Measurements from ENCODE around the gene COQ6.
"Not testable (repeated sequence)": the region's sequence is repeated elsewhere in the genome, so short reads cannot be mapped to it uniquely, and the experiment has no call there.

COQ6 gene

DNA sequence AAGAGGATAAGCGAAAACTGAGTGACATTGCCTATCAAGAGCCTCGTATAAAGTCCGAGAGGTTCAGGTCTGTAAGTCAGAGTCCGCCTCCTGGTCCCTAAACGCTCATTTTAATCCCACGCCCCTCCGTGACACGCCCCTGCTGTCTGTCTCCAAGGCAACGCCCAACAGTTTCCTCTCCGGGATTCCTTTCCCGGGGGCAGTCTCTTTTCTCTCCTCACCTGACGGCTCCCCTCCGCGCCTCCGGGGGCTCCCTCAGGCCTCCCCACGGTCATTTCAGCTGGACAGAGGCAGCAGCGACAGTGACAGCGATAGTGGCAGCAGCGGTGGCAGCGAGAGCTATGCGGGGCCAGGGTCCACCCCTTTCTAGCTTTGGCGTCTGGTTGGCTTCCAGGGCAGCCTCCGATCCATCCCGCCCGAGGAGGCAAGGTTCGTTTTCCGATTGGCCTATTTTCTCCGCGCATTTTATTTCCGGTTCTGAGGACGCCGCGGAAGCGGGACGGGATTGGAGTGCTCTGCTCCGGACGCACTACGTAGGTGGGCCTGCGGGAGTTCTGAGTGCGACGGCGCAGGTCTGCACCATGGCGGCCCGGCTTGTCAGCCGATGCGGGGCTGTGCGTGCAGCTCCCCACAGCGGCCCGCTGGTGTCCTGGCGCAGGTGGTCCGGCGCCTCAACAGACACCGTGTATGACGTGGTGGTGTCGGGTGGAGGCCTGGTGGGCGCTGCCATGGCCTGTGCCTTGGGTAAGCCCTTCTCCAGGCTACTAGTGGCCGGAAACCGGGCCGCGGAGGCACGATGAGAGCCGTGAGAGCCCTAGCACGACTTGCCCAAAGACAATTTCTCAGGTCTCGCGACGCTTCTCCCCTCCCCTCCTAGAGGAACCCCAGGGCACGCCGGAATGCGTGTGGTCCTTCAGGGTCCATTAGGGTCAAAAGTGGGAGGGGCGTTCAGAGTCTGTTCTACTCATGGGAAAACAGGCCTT is at the start of gene COQ6, which contains the start of gene FAM161B:
Gene COQ6, plus strand, starts transcription at position 551 of the 983 bp plus-strand sequence. Its CDS starts 31 bp downstream, at position 582.
Gene FAM161B, minus strand, starts transcription at position 343 of the 983 bp plus-strand sequence. Its CDS starts 68 bp downstream, at position 275.
- peak; percentile 81 for DNase-seq (ENCODE audit: low read depth)

- no peak for DNase-seq (ENCODE audit: low read depth)
Observed at GRCh38 chr14:73903028-73903427, 47.1 kb upstream of the COQ6 start.

GRCh38 chr14:73909681-73910080 is 40.4 kb upstream of the COQ6 start:
- DNase-seq (ENCODE audit: low read depth) = no peak

DNA sequence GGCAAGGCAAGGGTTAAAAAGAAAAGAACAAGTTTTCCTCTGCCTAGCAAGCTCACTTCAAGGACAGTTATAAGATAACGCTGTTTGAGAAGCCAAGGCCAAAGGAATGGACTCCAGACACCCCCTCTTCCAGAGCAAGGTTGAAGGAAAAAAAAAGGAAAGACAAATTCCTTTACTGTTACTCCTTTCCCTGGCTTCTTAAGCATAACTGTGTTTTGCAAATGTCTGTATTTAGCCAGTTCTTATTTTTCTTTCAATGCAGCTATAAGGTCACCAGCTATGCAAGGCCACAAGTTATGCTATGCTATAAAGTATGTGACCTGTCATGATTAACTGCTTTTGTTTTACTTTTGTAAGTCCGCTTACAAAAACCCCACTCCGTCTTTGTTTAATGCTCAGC is 36.8 kb upstream of the COQ6 start:
- peak; percentile 57 for DNase-seq (ENCODE audit: low read depth)

DNA sequence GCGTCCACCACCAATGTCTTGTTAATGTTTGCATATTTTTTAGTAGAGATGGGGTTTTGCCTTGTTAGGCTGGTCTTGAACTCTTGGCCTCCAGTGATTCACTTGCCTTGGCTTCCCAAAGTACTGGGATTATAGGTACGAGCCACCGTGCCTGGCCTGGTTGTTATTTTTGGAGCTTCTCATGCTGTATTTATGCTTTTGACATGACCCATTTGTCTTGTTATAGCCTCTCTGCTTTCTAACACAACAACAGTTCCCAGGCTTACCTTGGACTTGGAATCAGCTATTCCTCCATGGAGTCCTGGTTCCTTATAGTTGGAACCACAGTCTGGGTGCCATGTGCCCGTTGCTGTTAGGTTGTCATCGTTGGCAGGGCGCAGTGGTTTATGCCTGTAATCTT is 33.8 kb upstream of the COQ6 start:
- no peak for DNase-seq (ENCODE audit: low read depth)

DNA sequence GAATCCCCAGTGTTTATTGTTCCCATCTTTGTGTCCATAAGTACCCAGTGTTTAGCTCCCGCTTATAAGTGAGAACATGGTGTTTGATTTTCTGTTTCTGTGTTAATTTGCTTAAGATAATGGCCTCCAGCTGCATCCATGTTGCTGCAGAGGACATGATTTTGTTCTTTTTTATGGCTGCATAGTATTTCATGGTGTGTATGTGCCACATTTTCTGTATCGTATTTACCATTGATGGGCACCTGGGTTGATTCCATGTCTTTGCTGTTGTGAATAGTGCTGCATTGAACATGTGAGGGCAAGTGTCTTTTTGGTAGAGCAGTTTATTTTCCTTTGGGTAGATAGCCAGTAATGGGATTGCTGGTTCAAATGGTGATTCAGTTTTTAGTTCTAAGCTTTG is 30.6 kb upstream of the COQ6 start:
- not testable (repeated sequence) for DNase-seq (ENCODE audit: low read depth)

- no peak for DNase-seq (ENCODE audit: low read depth)
Observed at GRCh38 chr14:73924337-73924736, 25.8 kb upstream of the COQ6 start.

- DNase-seq (ENCODE audit: low read depth) = no peak
Observed at GRCh38 chr14:73935666-73936065, 14.4 kb upstream of the COQ6 start.

DNA sequence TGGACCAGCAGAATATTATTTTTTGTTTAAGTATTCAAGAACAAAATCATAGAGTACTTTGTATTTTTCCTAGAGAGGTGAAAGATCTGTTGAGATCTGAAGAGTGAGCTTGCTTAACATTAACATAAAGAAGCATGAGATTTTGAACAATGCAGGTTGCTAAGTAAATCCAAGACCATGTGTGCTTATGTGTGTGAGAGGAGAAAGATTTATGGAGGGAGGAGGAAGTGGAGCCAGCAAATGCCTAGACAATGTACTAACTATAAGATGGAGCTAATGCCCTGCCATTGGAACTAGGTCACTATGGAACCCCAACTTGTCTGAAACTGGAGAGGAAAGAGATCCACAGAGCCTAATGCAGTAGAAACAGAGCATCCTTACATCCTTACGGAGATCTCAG is 13.6 kb upstream of the COQ6 start:
- DNase-seq (ENCODE audit: low read depth) = no peak

GRCh38 chr14:73937012-73937411 is 13.1 kb upstream of the COQ6 start:
- DNase-seq (ENCODE audit: low read depth) = no peak

GRCh38 chr14:73942180-73942579 is 7.9 kb upstream of the COQ6 start:
- no peak for DNase-seq (ENCODE audit: low read depth)

- DNase-seq (ENCODE audit: low read depth) = peak; percentile 9
Observed at GRCh38 chr14:73943083-73943482, 7.0 kb upstream of the COQ6 start.

- no peak for DNase-seq (ENCODE audit: low read depth)
Observed at GRCh38 chr14:73944432-73945158, 5.5 kb upstream of the COQ6 start.

DNA sequence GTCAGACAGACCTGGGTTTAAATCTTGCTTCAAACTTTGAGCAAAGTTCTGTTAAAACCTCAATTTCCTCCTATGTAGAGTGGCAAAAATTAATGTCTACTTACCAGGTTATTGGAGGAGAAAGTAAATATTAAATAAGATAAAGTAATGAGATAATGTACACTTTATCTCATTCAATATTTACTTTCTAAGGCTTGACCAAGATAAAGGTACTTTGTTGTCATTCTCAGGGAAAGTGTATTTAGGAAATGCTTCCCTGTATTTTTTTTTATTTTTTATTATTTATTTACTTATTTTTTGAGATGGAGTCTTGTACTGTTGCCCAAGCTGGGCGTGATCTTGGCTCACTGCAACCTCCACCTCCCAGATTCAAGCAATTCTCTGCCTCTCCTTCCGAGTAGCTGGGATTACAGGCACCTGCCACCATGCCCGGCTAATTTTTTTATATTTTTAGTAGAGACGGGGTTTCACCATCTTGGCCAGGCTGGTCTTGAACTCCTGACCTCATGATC is 4.9 kb upstream of the COQ6 start:
- DNase-seq (ENCODE audit: low read depth) = no peak

- no peak for DNase-seq (ENCODE audit: low read depth)
Observed at GRCh38 chr14:73953731-73954130, 3.6 kb downstream of the COQ6 start.

- no peak for DNase-seq (ENCODE audit: low read depth)
Observed at GRCh38 chr14:73955674-73956073, 5.6 kb downstream of the COQ6 start.

DNA sequence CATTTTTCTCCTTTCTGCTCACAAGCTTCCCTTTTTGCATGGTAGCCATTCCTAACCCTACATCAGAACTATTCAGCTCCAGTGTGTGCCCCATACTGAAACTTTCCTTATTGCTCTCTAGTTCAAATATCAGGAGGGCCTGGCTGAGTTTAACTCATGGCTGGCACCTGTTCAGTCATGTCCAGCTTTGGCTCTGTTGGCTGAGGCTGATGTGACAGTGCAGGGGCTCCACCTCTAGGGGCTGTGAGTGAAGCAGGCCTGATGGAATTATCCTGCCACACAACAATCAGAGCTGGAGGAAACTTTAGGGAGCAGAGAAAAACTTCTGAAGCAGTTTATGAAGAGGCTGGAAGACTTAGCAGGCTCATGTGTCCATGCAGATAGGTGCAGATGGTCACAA is 8.5 kb downstream of the COQ6 start:
- DNase-seq (ENCODE audit: low read depth) = no peak

GRCh38 chr14:73961192-73961591 is 11.1 kb downstream of the COQ6 start:
- no peak for DNase-seq (ENCODE audit: low read depth)

- DNase-seq (ENCODE audit: low read depth) = no peak
Observed at GRCh38 chr14:73965216-73965615, 15.1 kb downstream of the COQ6 start.

GRCh38 chr14:73968885-73969284 is 18.8 kb downstream of the COQ6 start:
- no peak for DNase-seq (ENCODE audit: low read depth)

- DNase-seq (ENCODE audit: low read depth) = no peak
Observed at GRCh38 chr14:73973497-73973896, 23.4 kb downstream of the COQ6 start.

- no peak for DNase-seq (ENCODE audit: low read depth)
Observed at GRCh38 chr14:73976125-73976524, 26.0 kb downstream of the COQ6 start.

DNA sequence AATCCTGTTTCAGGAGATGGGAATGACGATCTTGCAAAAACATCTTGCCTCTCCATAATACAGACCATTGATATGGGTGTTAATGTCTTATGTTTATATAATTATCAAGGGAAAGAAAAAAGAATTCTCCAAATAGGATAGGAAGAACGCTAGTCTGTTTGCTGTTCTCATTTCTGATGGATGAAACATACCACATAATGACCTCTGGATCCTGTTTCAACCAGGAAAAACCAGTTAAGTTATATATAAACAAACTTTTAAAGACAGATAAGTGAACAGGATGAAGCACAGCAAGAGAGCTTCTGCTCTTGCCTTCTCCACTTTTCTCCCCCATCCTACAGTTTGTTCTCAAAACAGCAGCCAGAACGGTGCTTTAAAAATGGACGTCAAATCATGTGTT is 27.8 kb downstream of the COQ6 start:
- DNase-seq (ENCODE audit: low read depth) = peak; percentile 28
